Lung microvascular endothelial cell (primary cell): ENCODE measurements around the gene SIRT7. TPM values are rescaled to one million over a fixed set of nuclear protein-coding genes. Genes with fewer than 3 reads are reported as not detected.
A peak's percentile ranks its signal among the peaks of the same experiment; 100 is the strongest.
"Not testable (repeated sequence)": the region's sequence is repeated elsewhere in the genome, so short reads cannot be mapped to it uniquely, and the experiment has no call there.

Experiments used
- DNase-seq, 2 donors: peaks; one replicate each; pipeline versions ENCODE4 v3.0.0 to v3.0.0-alpha.2; 2010; ENCODE audit warnings: low read depth in 2 of 2
- total RNA-seq: library from RNA; depleted of rRNA; stranded (reverse); fragments of >200 nt; gene quantifications from 2 replicates; pipeline ENCODE4 v1.2.1, GENCODE V29; 2014

The SIRT7 gene
- total RNA-seq, 1 donor from 2014 or later = 13.1 TPM

GRCh38 chr17:81920612-81921536 lies 2.9 kb upstream of the SIRT7 start:
- DNase-seq = no peak

- DNase-seq = no peak
These were observed 1.0 kb upstream of the SIRT7 start for GRCh38 chr17:81918832-81919545.

GRCh38 chr17:81918333-81918669 lies 325 bp upstream of the SIRT7 start:
- not testable (repeated sequence) for DNase-seq

- DNase-seq = peak in 1 of 2 donors; percentile 26
These were observed 1.6 kb downstream of the SIRT7 start for GRCh38 chr17:81916234-81917001.

- no peak for DNase-seq
These were observed 2.6 kb downstream of the SIRT7 start for GRCh38 chr17:81915331-81915730.

GRCh38 chr17:81914103-81914850 lies 3.7 kb downstream of the SIRT7 start:
- no peak for DNase-seq

GRCh38 chr17:81913394-81914102 lies 4.4 kb downstream of the SIRT7 start:
- no peak for DNase-seq

GRCh38 chr17:81912441-81913309 lies 5.3 kb downstream of the SIRT7 start:
- DNase-seq = no peak

- no peak for DNase-seq
These were observed 6.0 kb downstream of the SIRT7 start for GRCh38 chr17:81911969-81912368.

- DNase-seq = peak; percentile 85 to 93
These were observed 6.6 kb downstream of the SIRT7 start, which contains the start of gene PCYT2 for GRCh38 chr17:81911277-81911961. TSS of gene PCYT2 (minus strand) at chr17:81911399. CDS start at chr17:81911355, 44 bp downstream.

- no peak for DNase-seq
These were observed 7.1 kb downstream of the SIRT7 start for GRCh38 chr17:81910840-81911276.

GRCh38 chr17:81909966-81910839 lies 7.8 kb downstream of the SIRT7 start:
- DNase-seq = peak; percentile 22 to 38

- DNase-seq = no peak
These were observed 8.7 kb downstream of the SIRT7 start for GRCh38 chr17:81909231-81909630.

GRCh38 chr17:81908793-81909192 lies 9.2 kb downstream of the SIRT7 start:
- DNase-seq = no peak

GRCh38 chr17:81907219-81908145 lies 10.5 kb downstream of the SIRT7 start:
- DNase-seq = no peak

GRCh38 chr17:81906476-81907218 lies 11.3 kb downstream of the SIRT7 start:
- DNase-seq = no peak
